ENCODE results near the gene HDAC5.
"Not testable (repeated sequence)": the region's sequence is repeated elsewhere in the genome, so short reads cannot be mapped to it uniquely, and the experiment has no call there.

Gene HDAC5

DNA sequence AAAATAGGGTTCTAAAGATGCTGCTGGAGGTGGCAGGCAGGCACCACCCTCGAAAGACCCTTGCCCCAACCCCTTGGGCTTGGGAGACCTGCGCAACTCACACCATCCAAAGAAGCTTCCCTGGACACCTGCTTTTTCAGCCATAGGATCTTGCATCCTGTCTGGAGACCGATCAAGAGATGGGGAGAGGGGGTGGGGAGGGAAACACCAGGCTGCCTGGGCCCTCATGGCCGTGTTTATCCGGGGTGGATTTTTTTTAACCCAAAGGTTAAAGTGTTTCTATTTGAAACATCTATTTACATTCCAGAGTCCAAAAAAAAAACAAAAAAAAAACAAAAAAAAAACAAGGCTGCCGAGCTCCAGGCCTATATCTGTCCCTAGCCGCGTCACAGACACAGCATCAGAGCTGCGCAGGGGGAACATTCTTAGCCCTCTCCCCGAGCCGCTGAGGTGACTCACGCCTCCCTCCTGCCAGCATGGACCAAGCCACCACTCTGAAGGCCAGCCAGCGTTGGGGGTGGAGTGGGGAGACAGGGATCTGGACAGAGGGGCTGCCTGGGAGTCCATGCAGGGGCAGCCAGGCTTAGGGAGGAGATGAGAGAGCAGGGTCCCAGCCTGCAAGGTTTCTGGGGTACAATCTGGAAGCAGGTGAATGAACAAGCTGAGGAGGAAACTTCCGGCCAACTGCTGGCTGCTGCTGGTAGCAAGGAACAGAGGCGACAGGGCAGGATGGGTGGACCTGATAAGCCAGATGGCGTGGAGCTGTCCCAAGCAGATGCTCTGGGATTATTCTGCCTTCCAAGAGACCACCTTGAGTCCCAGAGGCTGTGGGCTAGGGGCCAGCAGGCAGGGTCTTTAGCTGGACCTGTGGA lies 14.8 kb downstream of the HDAC5 start:
- peak; percentile 98 for DNase-seq (ENCODE audit: low read depth)
- H3K4me3 ChIP-seq (ENCODE audit: low read length) = peak overlapping the region; percentile 75
- TF ChIP-seq, protein P1, sequence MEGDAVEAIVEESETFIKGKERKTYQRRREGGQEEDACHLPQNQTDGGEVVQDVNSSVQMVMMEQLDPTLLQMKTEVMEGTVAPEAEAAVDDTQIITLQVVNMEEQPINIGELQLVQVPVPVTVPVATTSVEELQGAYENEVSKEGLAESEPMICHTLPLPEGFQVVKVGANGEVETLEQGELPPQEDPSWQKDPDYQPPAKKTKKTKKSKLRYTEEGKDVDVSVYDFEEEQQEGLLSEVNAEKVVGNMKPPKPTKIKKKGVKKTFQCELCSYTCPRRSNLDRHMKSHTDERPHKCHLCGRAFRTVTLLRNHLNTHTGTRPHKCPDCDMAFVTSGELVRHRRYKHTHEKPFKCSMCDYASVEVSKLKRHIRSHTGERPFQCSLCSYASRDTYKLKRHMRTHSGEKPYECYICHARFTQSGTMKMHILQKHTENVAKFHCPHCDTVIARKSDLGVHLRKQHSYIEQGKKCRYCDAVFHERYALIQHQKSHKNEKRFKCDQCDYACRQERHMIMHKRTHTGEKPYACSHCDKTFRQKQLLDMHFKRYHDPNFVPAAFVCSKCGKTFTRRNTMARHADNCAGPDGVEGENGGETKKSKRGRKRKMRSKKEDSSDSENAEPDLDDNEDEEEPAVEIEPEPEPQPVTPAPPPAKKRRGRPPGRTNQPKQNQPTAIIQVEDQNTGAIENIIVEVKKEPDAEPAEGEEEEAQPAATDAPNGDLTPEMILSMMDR (conservative IDR thresholded peaks at IDR 0.05; ENCODE audit: low read length) = no peak

DNA sequence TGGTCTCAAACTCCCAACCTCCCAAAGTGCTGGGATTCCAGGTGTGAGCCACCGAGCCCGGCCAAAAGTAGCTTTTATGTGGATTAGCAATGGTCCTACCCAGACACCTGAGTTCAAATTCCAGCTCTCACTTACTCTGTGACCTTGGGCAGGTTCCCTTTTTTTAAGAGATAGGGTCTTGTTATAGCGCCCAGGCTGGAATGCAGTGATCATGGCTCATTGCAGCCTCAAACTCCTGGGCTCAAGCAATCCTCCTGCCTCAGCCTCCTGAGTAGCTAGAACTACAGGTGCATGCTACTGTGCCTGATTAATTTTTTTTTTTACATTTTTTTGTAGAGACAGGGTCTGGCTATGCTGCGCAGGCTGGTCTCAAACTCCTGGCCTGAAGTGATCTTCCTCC lies 16.6 kb downstream of the HDAC5 start:
- TF ChIP-seq, protein P1 (conservative IDR thresholded peaks at IDR 0.05; ENCODE audit: low read length) = no peak
- no peak overlapping the region for H3K4me3 ChIP-seq (ENCODE audit: low read length)
- DNase-seq (ENCODE audit: low read depth) = no peak

GRCh38 chr17:44105941-44106340 lies 17.5 kb downstream of the HDAC5 start:
- DNase-seq (ENCODE audit: low read depth) = no peak
- TF ChIP-seq, protein P1 (conservative IDR thresholded peaks at IDR 0.05; ENCODE audit: low read length) = no peak

GRCh38 chr17:44105483-44105882 lies 18.0 kb downstream of the HDAC5 start:
- no peak for DNase-seq (ENCODE audit: low read depth)
- TF ChIP-seq, protein P1 (conservative IDR thresholded peaks at IDR 0.05; ENCODE audit: low read length) = no peak

More at GRCh38 chr17:44105941-44106340, 17.5 kb downstream of the HDAC5 start:
- H3K4me3 ChIP-seq (ENCODE audit: low read length) = no peak overlapping the region

GRCh38 chr17:44102849-44103622 lies 20.4 kb downstream of the HDAC5 start:
- TF ChIP-seq, protein P1 (conservative IDR thresholded peaks at IDR 0.05; ENCODE audit: low read length) = no peak
- H3K4me3 ChIP-seq (ENCODE audit: low read length) = no peak overlapping the region
- no peak for DNase-seq (ENCODE audit: low read depth)

More at GRCh38 chr17:44105483-44105882, 18.0 kb downstream of the HDAC5 start:
- no peak overlapping the region for H3K4me3 ChIP-seq (ENCODE audit: low read length)

DNA sequence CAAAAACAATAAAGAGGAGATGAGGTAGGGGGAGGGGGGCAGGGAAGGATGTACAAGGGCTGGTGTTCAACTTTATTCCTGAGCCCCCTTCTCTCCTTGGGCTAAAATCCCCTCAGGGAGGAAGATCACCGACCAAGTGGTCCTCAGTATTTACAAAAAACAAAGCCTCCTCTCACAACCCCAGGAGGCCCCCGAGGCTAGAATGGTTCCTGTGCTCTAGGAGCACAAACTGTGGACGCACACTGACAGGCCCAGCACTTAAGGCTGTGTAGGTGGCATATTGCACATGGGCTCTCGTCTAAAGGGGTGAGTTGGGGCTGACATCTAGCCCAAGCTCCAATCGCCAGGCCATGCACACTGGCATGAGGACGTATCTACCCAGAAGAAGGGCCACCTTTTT lies 21.6 kb downstream of the HDAC5 start:
- not testable (repeated sequence) for H3K4me3 ChIP-seq (ENCODE audit: low read length)

DNA sequence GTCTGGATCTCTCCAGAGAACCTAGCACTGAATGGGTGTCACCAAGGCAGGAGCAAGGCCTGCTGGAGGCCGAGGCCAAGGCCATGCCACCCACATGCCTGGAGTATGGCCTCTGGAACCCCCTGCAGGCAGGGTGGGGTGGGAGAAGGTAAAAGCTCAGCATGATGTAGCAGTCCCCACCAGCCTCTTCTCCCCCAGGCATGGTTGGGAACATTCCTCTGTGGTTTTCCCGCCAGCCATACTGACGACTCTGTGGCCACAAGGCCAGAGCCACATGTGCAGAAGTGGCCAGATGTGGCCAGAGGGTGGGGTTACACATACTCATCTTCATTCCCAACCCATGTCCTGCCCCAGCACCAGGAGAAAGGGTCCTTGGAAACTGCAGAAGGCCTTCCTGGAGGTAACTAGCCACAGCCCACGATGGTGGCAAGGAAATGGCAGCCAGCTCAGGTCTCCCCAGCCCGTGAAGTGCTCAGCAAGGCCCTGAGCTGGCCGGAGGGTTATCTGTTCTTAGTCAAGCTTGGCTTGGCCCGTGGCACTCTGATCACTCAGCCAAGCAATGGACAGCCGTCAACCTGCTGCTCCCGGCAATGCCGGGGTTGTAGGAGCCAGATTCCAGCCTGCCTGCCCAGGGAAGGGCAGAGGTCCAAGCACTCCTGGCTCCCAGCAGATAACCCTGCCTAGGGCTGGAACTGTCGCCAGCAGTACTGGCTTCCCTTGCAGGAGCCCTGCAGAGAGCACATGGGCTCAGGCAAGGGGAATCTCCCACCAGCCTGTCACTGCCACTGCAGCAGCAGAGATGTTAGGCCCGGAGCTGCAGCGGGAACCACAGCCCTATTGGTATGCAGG lies 26.1 kb downstream of the HDAC5 start:
- no peak overlapping the region for H3K4me3 ChIP-seq (ENCODE audit: low read length)
- peak; percentile 94 for DNase-seq (ENCODE audit: low read depth)
- TF ChIP-seq, protein P1 (conservative IDR thresholded peaks at IDR 0.05; ENCODE audit: low read length) = peak; percentile 13; the same call in 1 of the 2 replicates

More for the DNA sequence above, 21.6 kb downstream of the HDAC5 start:
- DNase-seq (ENCODE audit: low read depth) = not testable (repeated sequence)

Data from AG10803 (cell line).